AG09309 (cell line): ENCODE data around the gene TMEM171.

Source experiments
- DNase-seq: peaks from one replicate; pipeline ENCODE4 v3.0.0-alpha.2; 2010; ENCODE audit warnings: low read depth
- H3K4me3 ChIP-seq: 2 replicates; pipeline ENCODE4 v1.5.1; 2011; ENCODE audit warnings: mild to moderate bottlenecking, low read depth, low read length, moderate library complexity; ENCODE audit not compliant: control insufficient read depth
- CTCF ChIP-seq: IDR thresholded peaks from 2 replicates; pipeline ENCODE4 v1.5.1; 2011; ENCODE audit warnings: mild to moderate bottlenecking, low read depth, low read length, inconsistent platforms; ENCODE audit not compliant: insufficient read depth, control insufficient read depth; ENCODE audit errors: missing control alignments

Gene TMEM171

GRCh38 chr5:73118391-73118973 lies 1.9 kb upstream of the TMEM171 start:
- TF ChIP-seq CTCF, result no peak
- no peak overlapping the region for H3K4me3 ChIP-seq
- no peak for DNase-seq

DNA sequence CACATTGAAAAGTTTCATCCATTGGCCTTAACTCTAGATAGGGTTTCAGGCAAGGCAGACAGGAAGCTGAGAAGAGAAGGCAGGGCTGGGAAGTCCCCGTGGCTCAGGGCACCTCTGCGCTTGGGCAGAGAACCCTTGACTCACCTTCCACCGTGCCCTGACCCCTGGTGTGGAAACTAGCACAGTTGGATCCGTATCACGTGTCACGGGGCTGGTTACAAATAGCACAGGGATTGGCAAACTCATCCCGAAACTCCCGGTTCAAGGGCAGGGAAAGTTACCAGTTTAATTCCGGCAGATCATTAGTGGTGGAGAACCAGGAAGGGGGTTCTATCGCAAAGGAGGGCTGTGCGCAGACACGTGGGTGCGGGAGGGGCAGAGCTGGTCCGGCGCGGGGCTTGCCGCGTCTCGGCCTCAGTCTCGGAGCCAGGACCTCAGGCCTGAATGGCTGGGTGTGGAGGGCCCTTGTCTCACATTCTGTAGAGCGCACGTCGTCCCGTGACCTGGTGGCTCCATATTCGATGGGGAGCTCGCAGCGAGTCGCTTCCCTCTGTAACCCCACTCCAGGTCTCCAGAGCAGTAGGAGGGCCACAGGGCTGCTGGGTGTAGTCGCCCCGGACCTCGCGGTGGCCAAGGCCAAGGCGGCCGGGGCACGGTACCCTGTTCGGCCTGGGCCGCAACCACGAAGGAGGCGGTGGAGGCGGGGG lies 771 bp upstream of the TMEM171 start:
- DNase-seq, result no peak
- H3K4me3 ChIP-seq, result no peak overlapping the region
- TF ChIP-seq CTCF, result no peak

GRCh38 chr5:73121119-73121463 lies 716 bp downstream of the TMEM171 start:
- TF ChIP-seq CTCF, result no peak
- H3K4me3 ChIP-seq, result peak overlapping the region; percentile 55
- no peak for DNase-seq

DNA sequence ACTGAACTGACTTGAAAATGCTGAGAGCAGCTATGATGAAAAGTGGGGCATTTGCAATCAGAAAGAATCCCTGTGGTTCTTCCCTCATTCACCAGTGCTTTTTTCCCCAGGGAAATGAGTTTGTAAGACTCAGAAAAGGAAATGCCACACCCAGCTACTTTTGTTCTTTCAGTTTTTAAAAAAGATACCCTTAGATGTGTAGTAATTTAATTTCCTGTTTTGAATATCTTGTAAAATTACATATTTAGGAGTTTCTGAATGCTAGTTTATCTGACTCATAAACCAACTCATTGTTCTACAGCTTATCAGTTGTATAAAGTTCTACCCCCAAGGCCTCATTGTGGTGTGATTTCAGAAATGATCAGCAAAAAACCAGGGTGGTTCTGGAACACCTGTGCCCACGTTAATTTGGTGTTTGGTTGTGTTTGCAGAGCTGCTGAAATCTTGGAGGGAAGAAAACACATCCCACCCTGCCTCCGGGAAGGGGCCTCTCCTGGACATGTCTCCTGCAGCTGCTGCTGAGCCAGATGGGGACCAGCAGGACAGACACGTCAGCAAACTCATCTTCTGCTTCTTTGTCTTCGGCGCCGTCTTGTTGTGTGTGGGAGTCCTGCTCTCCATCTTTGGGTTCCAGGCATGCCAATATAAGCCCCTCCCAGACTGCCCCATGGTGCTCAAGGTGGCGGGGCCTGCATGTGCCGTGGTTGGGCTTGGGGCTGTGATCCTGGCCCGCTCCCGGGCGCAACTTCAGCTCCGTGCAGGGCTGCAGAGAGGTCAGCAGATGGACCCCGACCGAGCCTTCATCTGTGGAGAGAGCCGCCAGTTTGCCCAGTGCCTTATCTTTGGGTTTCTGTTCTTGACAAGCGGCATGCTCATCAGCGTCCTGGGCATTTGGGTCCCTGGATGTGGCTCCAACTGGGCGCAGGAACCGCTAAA lies 2.8 kb downstream of the TMEM171 start:
- DNase-seq, result peak; percentile 78
- no peak for TF ChIP-seq CTCF

DNA sequence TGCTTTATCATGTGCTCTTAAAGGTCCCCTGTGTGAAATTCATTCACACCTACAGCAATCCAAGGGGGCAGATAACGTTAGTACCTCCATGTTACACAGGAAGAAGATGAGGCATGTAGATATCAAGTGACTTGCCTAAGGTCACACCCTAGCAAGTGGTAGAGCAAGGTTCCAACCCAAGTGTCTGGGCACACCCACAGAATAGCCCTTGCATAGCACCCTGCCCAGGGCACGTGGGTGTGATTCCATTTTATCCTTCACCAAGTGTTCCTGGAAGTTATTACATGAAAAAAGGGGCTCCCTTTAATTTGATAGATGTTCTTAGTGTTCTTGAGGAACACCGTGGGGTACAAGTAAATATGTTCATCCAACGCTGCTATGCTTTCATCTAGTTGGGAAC lies 4.9 kb downstream of the TMEM171 start:
- no peak for DNase-seq
- no peak for TF ChIP-seq CTCF
- H3K4me3 ChIP-seq, result no peak overlapping the region

More for the DNA sequence above, 2.8 kb downstream of the TMEM171 start:
- H3K4me3 ChIP-seq, result no peak overlapping the region

DNA sequence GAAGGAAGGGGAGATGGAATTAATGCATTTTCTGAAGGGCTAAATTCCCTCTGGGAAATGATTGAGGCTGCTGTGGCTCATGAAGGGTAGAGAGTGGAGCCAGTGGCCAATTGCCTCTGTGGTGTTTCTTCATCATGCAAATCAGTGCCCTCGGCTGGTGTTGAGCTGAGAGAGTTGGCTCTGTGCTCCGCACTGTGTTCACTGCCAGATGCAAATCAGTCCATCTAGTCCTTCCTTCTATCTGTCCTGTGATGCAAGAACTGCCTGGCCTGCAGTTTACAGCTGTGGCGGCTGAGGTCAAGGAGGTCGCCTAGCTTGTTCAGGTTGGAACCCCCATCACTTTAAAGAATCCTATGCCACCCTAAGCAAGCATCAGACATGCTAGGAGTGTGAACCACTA lies 6.0 kb downstream of the TMEM171 start:
- DNase-seq, result no peak
- no peak overlapping the region for H3K4me3 ChIP-seq
- no peak for TF ChIP-seq CTCF
